C4-2B (cell line): ENCODE measurements around the gene GARNL3.

Source experiments
- H3K27ac ChIP-seq: fragments of 450-650 bp; 2 replicates; pipeline ENCODE4 v1.5.1; 2017
- ZFX ChIP-seq: fragments of 450-650 bp; IDR thresholded peaks from 2 replicates; pipeline ENCODE4 v1.6.1; 2017
- TF ChIP-seq, protein P1 (sequence below): fragments of 450-650 bp; conservative IDR thresholded peaks from 2 replicates; pipeline ENCODE4 v1.5.1; 2017; ENCODE audit warnings: mild to moderate bottlenecking

The GARNL3 gene

DNA sequence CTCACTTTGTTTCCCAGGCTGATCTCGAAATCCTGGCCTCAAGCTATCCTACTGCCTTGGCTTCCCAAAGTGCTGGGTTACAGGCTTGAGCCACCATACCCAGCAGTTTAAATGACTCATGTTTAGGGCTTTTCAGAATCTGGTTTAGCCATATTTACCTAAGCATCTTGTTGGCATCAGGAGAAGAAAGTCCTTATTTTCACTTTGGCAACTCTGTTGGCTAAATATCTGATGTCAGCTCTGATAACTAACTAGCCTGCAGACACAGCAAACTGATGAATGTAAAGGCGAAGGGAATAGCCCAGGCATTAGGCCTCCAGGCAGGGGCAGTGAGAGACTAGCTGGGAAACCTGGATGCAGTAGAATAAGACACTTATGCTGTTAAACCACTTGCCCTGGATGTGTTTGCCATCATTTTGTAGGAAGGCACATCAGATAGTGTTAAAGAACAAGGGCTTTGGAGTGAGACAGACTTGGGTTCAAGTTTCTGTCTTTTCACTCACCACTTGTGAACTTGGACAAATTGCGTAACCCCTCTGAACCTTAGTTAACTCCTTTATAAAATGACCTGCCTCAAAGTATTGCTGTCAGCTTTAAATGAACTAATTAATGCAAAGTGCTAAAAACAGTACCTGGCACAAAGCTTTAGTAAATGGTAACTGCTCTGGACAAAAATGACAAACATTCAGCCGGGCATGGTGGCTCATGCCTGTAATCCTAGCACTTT, 34.7 kb upstream of the GARNL3 start:
- no peak for TF ChIP-seq ZFX
- TF ChIP-seq, protein P1, sequence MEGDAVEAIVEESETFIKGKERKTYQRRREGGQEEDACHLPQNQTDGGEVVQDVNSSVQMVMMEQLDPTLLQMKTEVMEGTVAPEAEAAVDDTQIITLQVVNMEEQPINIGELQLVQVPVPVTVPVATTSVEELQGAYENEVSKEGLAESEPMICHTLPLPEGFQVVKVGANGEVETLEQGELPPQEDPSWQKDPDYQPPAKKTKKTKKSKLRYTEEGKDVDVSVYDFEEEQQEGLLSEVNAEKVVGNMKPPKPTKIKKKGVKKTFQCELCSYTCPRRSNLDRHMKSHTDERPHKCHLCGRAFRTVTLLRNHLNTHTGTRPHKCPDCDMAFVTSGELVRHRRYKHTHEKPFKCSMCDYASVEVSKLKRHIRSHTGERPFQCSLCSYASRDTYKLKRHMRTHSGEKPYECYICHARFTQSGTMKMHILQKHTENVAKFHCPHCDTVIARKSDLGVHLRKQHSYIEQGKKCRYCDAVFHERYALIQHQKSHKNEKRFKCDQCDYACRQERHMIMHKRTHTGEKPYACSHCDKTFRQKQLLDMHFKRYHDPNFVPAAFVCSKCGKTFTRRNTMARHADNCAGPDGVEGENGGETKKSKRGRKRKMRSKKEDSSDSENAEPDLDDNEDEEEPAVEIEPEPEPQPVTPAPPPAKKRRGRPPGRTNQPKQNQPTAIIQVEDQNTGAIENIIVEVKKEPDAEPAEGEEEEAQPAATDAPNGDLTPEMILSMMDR: no peak
- H3K27ac ChIP-seq: no peak overlapping the region

DNA sequence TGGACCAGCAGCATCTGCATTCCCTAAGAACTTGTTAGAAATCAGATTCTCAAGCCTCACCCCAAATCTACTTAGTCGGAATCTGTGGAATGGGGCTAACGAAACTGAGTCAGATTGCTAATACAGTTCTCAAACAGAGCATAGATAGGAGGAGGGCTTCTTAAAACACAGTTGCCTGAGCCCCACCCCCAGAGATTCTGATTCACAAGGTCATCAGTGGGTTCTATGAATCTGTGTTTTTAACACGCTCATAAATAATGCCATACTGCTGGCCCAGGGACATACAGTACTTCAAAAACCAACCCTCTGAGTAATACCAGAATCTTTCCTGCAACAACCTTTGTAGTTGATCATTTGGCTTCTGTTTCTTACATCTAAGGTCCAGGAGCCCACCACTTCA, 32.9 kb upstream of the GARNL3 start:
- TF ChIP-seq ZFX: no peak
- TF ChIP-seq, protein P1: no peak
- H3K27ac ChIP-seq: no peak overlapping the region

DNA sequence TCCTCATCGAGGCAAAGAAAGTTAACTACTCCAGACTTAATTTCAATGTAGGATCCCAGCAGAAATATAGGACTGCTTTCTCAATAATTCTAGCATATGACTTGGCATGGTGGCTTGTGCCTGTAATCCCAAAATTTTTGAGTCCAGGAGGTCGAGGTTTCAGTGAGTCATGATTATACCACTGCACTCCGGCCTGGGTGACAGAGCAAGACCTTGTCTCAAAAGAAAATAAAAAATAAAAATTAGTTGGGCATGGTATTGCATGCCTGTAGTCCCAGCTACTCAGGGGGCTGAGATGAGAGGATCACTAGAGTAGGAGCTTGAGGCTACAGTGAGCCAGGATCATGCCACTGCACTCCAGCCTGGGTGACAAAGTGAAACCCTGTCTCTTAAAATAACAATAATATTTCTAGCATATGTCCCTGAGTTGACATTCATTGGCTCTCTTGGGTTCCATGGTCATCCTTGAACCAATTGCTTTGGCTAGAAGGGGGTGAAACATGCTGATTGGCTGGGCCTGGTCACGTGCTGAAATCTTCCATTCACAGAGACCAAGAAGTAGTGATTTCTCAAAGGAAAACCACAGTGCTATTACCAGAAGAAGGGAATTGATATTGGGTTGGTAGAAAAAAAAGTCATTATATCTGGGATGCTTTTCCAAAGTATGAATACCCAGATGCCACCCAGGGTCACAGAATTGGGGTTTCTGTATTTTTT, 31.6 kb upstream of the GARNL3 start:
- TF ChIP-seq ZFX: no peak
- TF ChIP-seq, protein P1: no peak

DNA sequence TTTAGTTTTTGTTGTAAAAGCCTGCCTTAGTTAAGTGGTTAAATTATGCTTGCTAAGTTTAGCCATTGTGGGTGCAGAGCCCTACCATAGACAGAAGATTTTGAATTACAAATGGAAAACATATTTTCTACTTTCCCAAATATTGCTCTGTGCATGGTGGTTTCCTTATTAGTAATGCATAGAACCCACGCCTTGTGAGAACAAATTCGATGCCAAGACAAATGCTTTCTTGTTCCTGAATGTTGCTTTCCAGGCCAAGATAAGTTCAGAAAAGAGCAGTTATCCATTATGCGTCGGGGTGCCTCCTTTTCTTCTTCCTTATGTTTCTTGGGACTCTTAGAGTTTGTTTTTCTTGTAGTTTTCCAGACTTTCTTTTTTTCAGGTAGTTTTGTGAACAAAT, 31.0 kb upstream of the GARNL3 start:
- no peak overlapping the region for H3K27ac ChIP-seq
- TF ChIP-seq, protein P1: no peak
- TF ChIP-seq ZFX: no peak

More for the DNA sequence above, 31.6 kb upstream of the GARNL3 start:
- H3K27ac ChIP-seq: no peak overlapping the region

DNA sequence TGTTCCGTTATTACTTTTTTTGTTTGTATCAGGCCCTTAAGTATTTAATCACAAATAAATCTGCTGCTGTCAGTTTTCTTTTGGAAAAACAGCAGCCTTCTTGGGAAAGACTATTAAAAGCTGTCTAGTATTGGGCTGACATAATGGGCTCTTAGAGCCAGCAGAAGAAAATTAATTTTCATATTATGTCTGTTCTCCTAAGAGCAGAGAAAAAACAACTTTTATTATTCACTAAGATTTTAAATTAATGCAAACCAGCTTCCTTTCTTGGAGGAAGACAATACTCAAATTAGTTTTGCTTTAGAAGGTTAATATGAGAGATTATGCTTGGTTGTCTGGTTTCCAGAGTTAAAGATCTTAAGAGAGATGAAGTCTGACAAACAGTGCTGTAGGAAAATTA, 30.6 kb upstream of the GARNL3 start:
- TF ChIP-seq, protein P1: no peak
- TF ChIP-seq ZFX: no peak
- H3K27ac ChIP-seq: no peak overlapping the region

DNA sequence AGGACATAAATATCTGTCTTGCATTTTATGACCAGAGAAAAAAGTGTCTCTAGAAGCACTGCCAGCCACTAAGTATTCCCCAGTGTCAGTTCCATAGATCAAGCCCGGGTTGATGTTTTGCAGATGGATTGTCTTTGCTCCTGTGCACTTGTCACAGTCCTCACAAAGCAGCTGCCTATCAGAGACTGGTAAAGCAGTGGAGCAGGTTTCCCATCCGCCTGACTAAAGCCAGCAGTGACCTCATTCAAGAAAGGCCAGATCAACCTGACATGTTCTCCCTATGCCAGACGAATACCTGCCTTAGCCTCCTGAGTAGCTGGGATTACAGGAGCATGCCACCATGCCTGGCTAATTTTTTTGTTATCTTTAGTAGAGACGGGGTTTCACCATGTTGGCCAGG, 26.8 kb upstream of the GARNL3 start:
- no peak overlapping the region for H3K27ac ChIP-seq
- TF ChIP-seq, protein P1: no peak
- no peak for TF ChIP-seq ZFX

DNA sequence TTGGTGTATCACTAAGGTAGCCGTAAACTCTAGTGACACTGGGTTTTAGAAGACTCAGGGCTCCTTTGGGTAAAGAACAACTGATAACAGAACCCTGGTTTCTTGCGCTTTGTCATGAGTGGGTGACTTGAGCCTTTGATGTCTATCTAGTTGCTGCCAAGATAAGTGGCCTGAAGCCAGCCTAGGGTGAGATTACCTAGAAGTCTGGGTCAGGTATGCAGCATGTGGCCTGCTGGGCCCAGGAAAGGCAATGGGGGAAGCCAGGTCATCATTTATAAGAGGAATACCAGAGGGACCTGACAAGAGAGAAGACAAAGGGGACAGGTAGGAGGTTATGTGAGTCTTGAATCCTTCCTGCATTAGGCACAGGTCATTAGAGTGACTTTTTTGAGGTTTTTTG, 23.2 kb upstream of the GARNL3 start:
- no peak for TF ChIP-seq ZFX
- TF ChIP-seq, protein P1: no peak
- H3K27ac ChIP-seq: no peak overlapping the region
